KOPT-K1 (cell line): ENCODE results near the gene SELENOO.

Experiments
- H3K27ac ChIP-seq: fragments of 200-600 bp; sonication (generic); 2 replicates; pipeline ENCODE4 v1.5.1; 2016; ENCODE audit warnings: antibody characterized with exemption, mild to moderate bottlenecking, low read depth, low read length; ENCODE audit not compliant: poor library complexity, severe bottlenecking
- H3K36me3 ChIP-seq: fragments of 200-600 bp; sonication (generic); 2 replicates; pipeline ENCODE4 v1.5.1; 2017; ENCODE audit warnings: antibody characterized with exemption, mild to moderate bottlenecking, low read length, moderate library complexity; ENCODE audit not compliant: insufficient read depth
- H3K9me3 ChIP-seq: fragments of 200-600 bp; sonication (generic); 2 replicates; pipeline ENCODE4 v1.5.1; 2017; ENCODE audit warnings: antibody characterized with exemption, low read length, mild to moderate bottlenecking; ENCODE audit not compliant: insufficient read depth, poor library complexity, severe bottlenecking

The SELENOO gene

GRCh38 chr22:50169774-50170341 lies 31.0 kb upstream of the SELENOO start:
- Histone ChIP-seq H3K9me3 (no peaks in the 10 kb centered on the region), H3K27ac (no peak overlapping the region), H3K36me3 (no peaks in the 10 kb centered on the region)

- Histone ChIP-seq H3K27ac (no peak within 1 kb of the TSS), H3K9me3 (no peaks in the 10 kb centered on the region), H3K36me3 (no peaks in the 10 kb centered on the region)
Measured at GRCh38 chr22:50170453-50171318, 30.1 kb upstream of the SELENOO start, which contains the start of gene PANX2. PANX2 (plus strand) TSS chr22:50170731; CDS start chr22:50170731, 0 bp downstream.

- Histone ChIP-seq H3K36me3 (no peaks in the 10 kb centered on the region), H3K27ac (no peak overlapping the region), H3K9me3 (no peaks in the 10 kb centered on the region)
Measured at GRCh38 chr22:50171319-50171964, 29.4 kb upstream of the SELENOO start.

GRCh38 chr22:50171965-50172421 lies 28.8 kb upstream of the SELENOO start:
- no peak overlapping the region for H3K27ac ChIP-seq
- no peaks in the 10 kb centered on the region for H3K9me3 ChIP-seq
- H3K36me3 ChIP-seq, result no peaks in the 10 kb centered on the region

GRCh38 chr22:50173311-50173982 lies 27.4 kb upstream of the SELENOO start:
- no peaks in the 10 kb centered on the region for H3K9me3 ChIP-seq
- no peaks in the 10 kb centered on the region for H3K36me3 ChIP-seq
- no peak overlapping the region for H3K27ac ChIP-seq

- H3K27ac ChIP-seq, result no peak overlapping the region
- H3K36me3 ChIP-seq, result no peaks in the 10 kb centered on the region
- no peaks in the 10 kb centered on the region for H3K9me3 ChIP-seq
Measured at GRCh38 chr22:50173983-50174355, 26.8 kb upstream of the SELENOO start.

- no peak overlapping the region for H3K27ac ChIP-seq
- no peaks in the 10 kb centered on the region for H3K9me3 ChIP-seq
- no peaks in the 10 kb centered on the region for H3K36me3 ChIP-seq
Measured at GRCh38 chr22:50174382-50175190, 26.2 kb upstream of the SELENOO start.

GRCh38 chr22:50175191-50175461 lies 25.7 kb upstream of the SELENOO start:
- Histone ChIP-seq H3K36me3 (no peaks in the 10 kb centered on the region), H3K9me3 (no peaks in the 10 kb centered on the region), H3K27ac (no peak overlapping the region)

- H3K36me3 ChIP-seq, result no peaks in the 10 kb centered on the region
Measured at GRCh38 chr22:50175921-50176849, 24.6 kb upstream of the SELENOO start.

GRCh38 chr22:50176850-50177536 lies 23.8 kb upstream of the SELENOO start:
- H3K27ac ChIP-seq, result no peak overlapping the region
- H3K9me3 ChIP-seq, result no peaks in the 10 kb centered on the region
- H3K36me3 ChIP-seq, result no peaks in the 10 kb centered on the region

More at GRCh38 chr22:50175921-50176849, 24.6 kb upstream of the SELENOO start:
- no peaks in the 10 kb centered on the region for H3K9me3 ChIP-seq
- no peak overlapping the region for H3K27ac ChIP-seq

GRCh38 chr22:50177537-50178470 lies 23.0 kb upstream of the SELENOO start:
- Histone ChIP-seq H3K9me3 (no peaks in the 10 kb centered on the region), H3K27ac (no peak overlapping the region), H3K36me3 (no peaks in the 10 kb centered on the region)

- Histone ChIP-seq H3K27ac (no peak overlapping the region), H3K9me3 (no peaks in the 10 kb centered on the region), H3K36me3 (no peaks in the 10 kb centered on the region)
Measured at GRCh38 chr22:50178471-50178864, 22.3 kb upstream of the SELENOO start.
